Endothelial cell of umbilical vein (primary cell): ENCODE measurements around the gene CXXC5. TPM values are rescaled to one million over a fixed set of nuclear protein-coding genes. Genes with fewer than 3 reads are reported as not detected.

Experiments
- BruUV-seq: library from RNA; stranded (reverse); fragments of 400-500 nt; replicated peaks from 2 replicates; lab custom pipeline; 2021; lab: Mats Ljungman, UMichigan
- CTCF ChIA-PET: fragments of 300-600, 350-600 bp; sonication (Branson Sonifier 250); formaldehyde crosslinking; loops from one replicate; lab custom pipeline; 2021; ENCODE audit warnings: antibody characterized with exemption, inconsistent platforms; lab: Charles Lee
- POLR2A ChIA-PET: fragments of 300-600, 350-600 bp; sonication (Branson Sonifier 250); formaldehyde crosslinking; loops from one replicate; lab custom pipeline; 2021; ENCODE audit warnings: antibody characterized with exemption, inconsistent platforms; lab: Charles Lee
- DNase-seq: peaks from one replicate; pipeline ENCODE4 v3.0.0-alpha.2; 2011; ENCODE audit warnings: low read depth, low spot score
- FAIRE-seq: peaks from 2 replicates; lab custom pipeline; 2011; peaks lifted over from hg19 to GRCh38; lab: Jason Lieb, UNC
- H2AFZ ChIP-seq: 2 replicates; pipeline ENCODE4 v1.6.0; 2012; ENCODE audit warnings: low read depth, low read length, control low read depth, inconsistent platforms
- H3K27ac ChIP-seq: 2 replicates; pipeline ENCODE4 v1.5.1; 2011; ENCODE audit warnings: low read depth, mild to moderate bottlenecking, control low read depth, low read length, moderate library complexity; ENCODE audit not compliant: insufficient read depth
- H3K27me3 ChIP-seq, 2 experiments: 2 replicates each; pipeline versions ENCODE4 v1.6.0 to v1.6.1; 2011; ENCODE audit warnings: low read length in 2 of 2, mixed read lengths in 1 of 2; ENCODE audit not compliant: control insufficient read depth in 2 of 2, insufficient read depth in 2 of 2
- H3K36me3 ChIP-seq, 2 experiments: 2 replicates in 1 of 2; 3 replicates in 1 of 2; pipeline ENCODE4 v1.5.1; 2011; ENCODE audit warnings: low read length in 2 of 2, mild to moderate bottlenecking in 1 of 2, moderate library complexity in 1 of 2; ENCODE audit not compliant: control insufficient read depth in 2 of 2, insufficient read depth in 2 of 2; ENCODE audit errors: extremely low read depth in 1 of 2
- H3K4me1 ChIP-seq: 3 replicates; pipeline ENCODE4 v1.5.1; 2011; ENCODE audit warnings: mild to moderate bottlenecking, low read length; ENCODE audit not compliant: control insufficient read depth, insufficient read depth; ENCODE audit errors: extremely low read depth
- H3K4me2 ChIP-seq: 2 replicates; pipeline ENCODE4 v1.6.1; 2011; ENCODE audit warnings: low read length, control low read depth, mixed read lengths; ENCODE audit not compliant: insufficient read depth
- H3K4me3 ChIP-seq, 3 experiments: fragments of 200-600 bp in 1 of 3; sonication (generic), shearing (Covaris generic) in 1 of 3; replicated peaks in 1 of 3; 2 replicates each; pipeline ENCODE4 v1.5.1; 2011 to 2016; ENCODE audit warnings: control low read depth in 3 of 3, low read length in 3 of 3, mild to moderate bottlenecking in 2 of 3, inconsistent platforms in 1 of 3, low read depth in 1 of 3, moderate library complexity in 1 of 3; ENCODE audit not compliant: insufficient read depth in 1 of 3
- H3K79me2 ChIP-seq: 2 replicates; pipeline ENCODE4 v1.6.0; 2012; ENCODE audit warnings: low read length, inconsistent platforms; ENCODE audit not compliant: control insufficient read depth, insufficient read depth
- H3K9ac ChIP-seq: replicated peaks from 2 replicates; pipeline ENCODE3; 2011; ENCODE audit warnings: low read length, control low read depth; ENCODE audit not compliant: insufficient read depth; ENCODE audit errors: extremely low read depth
- H3K9me1 ChIP-seq: replicated peaks from 3 replicates; pipeline ENCODE4 v1.6.0; 2011; ENCODE audit warnings: mild to moderate bottlenecking, low read length; ENCODE audit not compliant: control insufficient read depth, insufficient read depth; ENCODE audit errors: extremely low read depth
- H3K9me3 ChIP-seq: replicated peaks from 2 replicates; pipeline ENCODE4 v1.5.1; 2012; ENCODE audit warnings: low read length, inconsistent platforms; ENCODE audit not compliant: control insufficient read depth, insufficient read depth
- H4K20me1 ChIP-seq: replicated peaks from 2 replicates; pipeline ENCODE3; 2011; ENCODE audit warnings: mild to moderate bottlenecking, low read length; ENCODE audit not compliant: control insufficient read depth, insufficient read depth; ENCODE audit errors: extremely low read depth
- EZH2 ChIP-seq: IDR thresholded peaks from 2 replicates; pipeline ENCODE4 v1.6.1; 2012; ENCODE audit warnings: borderline replicate concordance, low read depth, mild to moderate bottlenecking, moderate library complexity, low read length, inconsistent platforms; ENCODE audit not compliant: severe bottlenecking
- FOS ChIP-seq: IDR thresholded peaks from 2 replicates; pipeline ENCODE4 v1.6.1; 2011; ENCODE audit warnings: mild to moderate bottlenecking, low read length, moderate library complexity, borderline replicate concordance; ENCODE audit not compliant: insufficient read depth
- GATA2 ChIP-seq: IDR thresholded peaks from 2 replicates; pipeline ENCODE4 v1.7.0; 2011; ENCODE audit warnings: low read depth, mild to moderate bottlenecking, moderate library complexity, mixed read lengths, low read length; ENCODE audit not compliant: insufficient read length, insufficient read depth
- JUN ChIP-seq: IDR thresholded peaks from 2 replicates; pipeline ENCODE4 v1.6.1; 2011; ENCODE audit warnings: borderline replicate concordance, low read depth; ENCODE audit not compliant: insufficient read length, insufficient read depth
- MYC ChIP-seq: IDR thresholded peaks from one replicate; pipeline ENCODE4 v1.6.1; 2011; ENCODE audit warnings: mild to moderate bottlenecking, low read depth, low read length
- POLR2A ChIP-seq: IDR thresholded peaks from 2 replicates; pipeline ENCODE4 v1.6.1; 2012; ENCODE audit warnings: low read depth, mild to moderate bottlenecking, control low read depth, low read length
- POLR2AphosphoS5 ChIP-seq: IDR thresholded peaks from 2 replicates; pipeline ENCODE4 v1.6.1; 2012; ENCODE audit warnings: low read depth, mild to moderate bottlenecking, control low read depth, low read length, moderate library complexity; ENCODE audit not compliant: insufficient read depth
- dilution Hi-C: fragments of 300-500 bp; cut with MboI; formaldehyde crosslinking; loops from one replicate; pipeline ENCODE4 v1.15.0; 2019; ENCODE audit warnings: low sequenced_read_pairs; ENCODE audit not compliant: extremely low pct_ligation_motif_present
- intact Hi-C: fragments of 100-400 bp; cut with micrococcal nuclease; formaldehyde crosslinking; loops from one replicate; pipeline ENCODE4 v1.10.0; 2022
- polyA plus RNA-seq, 4 experiments: library from polyadenylated mRNA; depleted of rRNA in 3 of 4; stranded (reverse) in 3 of 4; unstranded in 1 of 4; fragments of >200 nt; gene quantifications; 2 replicates each; pipeline versions ENCODE4 v1.2.1 to v1.2.3, GENCODE V29; 2011 to 2012; ENCODE audit warnings: missing spikeins in 1 of 4
- total RNA-seq: library from RNA; stranded (reverse); gene quantifications from 2 replicates; pipeline ENCODE4 v1.2.3, GENCODE V29; 2021
- TF ChIP-seq, protein P1 (sequence below): IDR thresholded peaks from 2 replicates; pipeline ENCODE4 v1.6.1; 2011; ENCODE audit not compliant: insufficient read depth, insufficient read length
- TF ChIP-seq, protein P2 (sequence below), 2 donors: IDR thresholded peaks; 1 replicate in 1 of 2; 2 replicates in 1 of 2; pipeline ENCODE4 v1.5.1; 2011; ENCODE audit warnings: low read length in 2 of 2, mild to moderate bottlenecking in 2 of 2, moderate library complexity in 2 of 2, control low read depth in 1 of 2, inconsistent platforms in 1 of 2, low read depth in 1 of 2; ENCODE audit not compliant: insufficient read depth in 1 of 2; ENCODE audit errors: extremely low read depth in 1 of 2

CXXC5 gene
- total and polyA plus RNA-seq, 2 donors (not counting 3 experiments of a cell fraction or from before 2014, with no cell fraction given) = 2.7 to 5.5 TPM

DNA sequence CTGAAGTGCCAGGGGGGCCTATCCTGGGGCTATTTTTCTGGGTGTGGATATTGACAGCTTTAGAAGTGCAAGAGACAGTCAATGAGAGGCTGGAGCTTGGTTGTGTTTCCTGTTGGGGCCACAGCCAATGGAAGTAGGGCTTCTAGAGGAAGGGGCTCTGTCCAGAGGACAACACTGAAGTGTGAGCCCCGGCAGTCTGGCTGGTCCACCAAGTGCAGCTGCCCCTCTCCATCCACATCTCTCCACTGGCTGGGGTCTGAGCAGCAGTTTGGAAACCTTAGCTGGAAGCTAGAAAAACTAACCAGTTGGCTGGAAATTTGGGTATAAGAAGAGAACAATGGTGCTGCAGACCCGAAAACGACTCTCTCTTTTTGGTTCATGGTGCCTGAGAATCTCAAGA, 83.1 kb downstream of the CXXC5 start:
- no peak overlapping the region for H2AFZ ChIP-seq
- no peak for DNase-seq
- dilution Hi-C loops (no loop called here), intact Hi-C loops (no loop called here)
- H3K4me3 ChIP-seq = no peak overlapping the region
- H3K9ac ChIP-seq = no peak overlapping the region
- ChIA-PET CTCF (interaction anchor here (1.3 to 2.4 kb wide), 2 partner anchors 9 to 44 kb away, joined by 3 to 8 read pairs; no protein-coding TSS in a partner anchor), POLR2A (no interaction called here)
- no peaks in the 10 kb centered on the region for H4K20me1 ChIP-seq
- H3K4me1 ChIP-seq = no peaks in the 10 kb centered on the region
- H3K36me3 ChIP-seq = no peaks in the 10 kb centered on the region
- no peak for FAIRE-seq
- no peak for TF ChIP-seq GATA2
- TF ChIP-seq, protein P1, sequence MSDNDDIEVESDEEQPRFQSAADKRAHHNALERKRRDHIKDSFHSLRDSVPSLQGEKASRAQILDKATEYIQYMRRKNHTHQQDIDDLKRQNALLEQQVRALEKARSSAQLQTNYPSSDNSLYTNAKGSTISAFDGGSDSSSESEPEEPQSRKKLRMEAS = no peak
- no peak for TF ChIP-seq EZH2
- TF ChIP-seq FOS = no peak
- TF ChIP-seq, protein P2, sequence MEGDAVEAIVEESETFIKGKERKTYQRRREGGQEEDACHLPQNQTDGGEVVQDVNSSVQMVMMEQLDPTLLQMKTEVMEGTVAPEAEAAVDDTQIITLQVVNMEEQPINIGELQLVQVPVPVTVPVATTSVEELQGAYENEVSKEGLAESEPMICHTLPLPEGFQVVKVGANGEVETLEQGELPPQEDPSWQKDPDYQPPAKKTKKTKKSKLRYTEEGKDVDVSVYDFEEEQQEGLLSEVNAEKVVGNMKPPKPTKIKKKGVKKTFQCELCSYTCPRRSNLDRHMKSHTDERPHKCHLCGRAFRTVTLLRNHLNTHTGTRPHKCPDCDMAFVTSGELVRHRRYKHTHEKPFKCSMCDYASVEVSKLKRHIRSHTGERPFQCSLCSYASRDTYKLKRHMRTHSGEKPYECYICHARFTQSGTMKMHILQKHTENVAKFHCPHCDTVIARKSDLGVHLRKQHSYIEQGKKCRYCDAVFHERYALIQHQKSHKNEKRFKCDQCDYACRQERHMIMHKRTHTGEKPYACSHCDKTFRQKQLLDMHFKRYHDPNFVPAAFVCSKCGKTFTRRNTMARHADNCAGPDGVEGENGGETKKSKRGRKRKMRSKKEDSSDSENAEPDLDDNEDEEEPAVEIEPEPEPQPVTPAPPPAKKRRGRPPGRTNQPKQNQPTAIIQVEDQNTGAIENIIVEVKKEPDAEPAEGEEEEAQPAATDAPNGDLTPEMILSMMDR (IDR thresholded peaks at IDR 0.05; ENCODE audit: extremely low read depth in 1 of 2, insufficient read depth in 1 of 2, low read depth in 1 of 2, low read length in 2 of 2) = no peak
- no peak for TF ChIP-seq MYC
- no peak for TF ChIP-seq POLR2AphosphoS5
- TF ChIP-seq POLR2A = no peak
- TF ChIP-seq JUN = no peak
- no peak overlapping the region for H3K27ac ChIP-seq
- no peaks in the 10 kb centered on the region for H3K9me1 ChIP-seq
- no peaks in the 10 kb centered on the region for H3K9me3 ChIP-seq
- BruUV-seq = no TSS peak
- H3K79me2 ChIP-seq = no peaks in the 10 kb centered on the region
- H3K4me2 ChIP-seq = no peak overlapping the region
- no peaks in the 10 kb centered on the region for H3K27me3 ChIP-seq
